Stimulated activated naive CD8-positive, alpha-beta T cell treated with anti-CD3 and anti-CD28 coated beads, Interleukin-15, amount 100 ng/mL, for 72 hours (primary cell): ENCODE results near the gene SOX2.

Experiments
- ATAC-seq: fragments of 150-1000 bp; cut with Tn5 transposase; 2 replicates; pipeline ENCODE4 v1.10.0; 2021; ENCODE audit warnings: mild to moderate bottlenecking, moderate library complexity
- DNase-seq, 2 donors: peaks; one replicate each; pipeline ENCODE4 v3.0.0; 2021 to 2022
- H3K27ac Mint-ChIP-seq, 2 donors: one replicate each; pipeline ENCODE4 v1.8.0; 2022; ENCODE audit warnings: mild to moderate bottlenecking in 2 of 2, mixed read lengths in 2 of 2, moderate library complexity in 2 of 2
- H3K27me3 Mint-ChIP-seq: one replicate; pipeline ENCODE4 v1.8.0; 2022; ENCODE audit warnings: mixed read lengths
- H3K4me1 Mint-ChIP-seq: one replicate; pipeline ENCODE4 v1.8.0; 2022; ENCODE audit warnings: mild to moderate bottlenecking, mixed read lengths
- H3K4me3 Mint-ChIP-seq, 2 donors: one replicate each; pipeline ENCODE4 v1.8.0; 2022; ENCODE audit warnings: mild to moderate bottlenecking in 2 of 2, mixed read lengths in 2 of 2, moderate library complexity in 1 of 2
- H3K9me3 Mint-ChIP-seq, 2 donors: one replicate each; pipeline ENCODE4 v1.8.0; 2022; ENCODE audit warnings: mixed read lengths in 2 of 2

Gene SOX2

DNA sequence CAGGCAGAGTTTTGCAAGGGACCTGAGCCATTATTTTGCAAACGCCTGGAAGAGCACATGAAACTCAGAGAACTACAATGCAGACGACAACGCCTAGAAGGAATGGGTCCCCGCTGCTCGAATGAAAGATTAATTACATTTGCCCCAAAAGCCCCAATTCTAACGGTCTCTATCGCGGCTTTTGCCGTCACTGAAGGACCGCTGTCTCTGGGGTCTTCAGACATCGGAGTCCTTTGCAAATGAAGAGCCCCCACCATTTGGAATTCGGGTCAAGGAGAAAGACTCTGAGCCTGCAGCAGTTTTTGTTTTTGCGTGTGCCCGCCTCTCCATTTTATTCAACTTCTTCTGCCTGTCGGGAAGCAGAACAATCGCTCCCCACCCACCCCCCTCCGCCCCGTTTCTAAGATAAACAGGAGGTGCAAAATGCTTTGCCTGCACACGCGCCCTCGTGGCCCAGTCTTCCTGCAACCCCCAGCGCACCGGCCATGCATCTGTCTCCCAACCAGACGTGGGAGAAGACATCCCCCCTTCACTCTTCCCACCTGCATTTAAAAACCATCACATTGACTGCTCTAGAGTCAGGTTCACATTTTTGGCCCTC, 13.5 kb downstream of the SOX2 start:
- H3K4me3 Mint-ChIP-seq = no peak overlapping the region
- H3K27ac Mint-ChIP-seq = peak overlapping the region in 1 of 2 donors; percentile 19
- peaks cover 100% of the 10 kb centered on the region for H3K27me3 Mint-ChIP-seq
- H3K4me1 Mint-ChIP-seq = peaks cover 31% of the 10 kb centered on the region
- ATAC-seq (no peak), DNase-seq (no peak)
- H3K9me3 Mint-ChIP-seq = peaks cover 22 to 27% of the 10 kb centered on the region in 2 donors

- ATAC-seq = no peak
- Mint-ChIP-seq H3K4me3 (peak overlapping the region in 1 of 2 donors; percentile 61), H3K9me3 (peaks cover 22% of the 10 kb centered on the region in 2 donors), H3K4me1 (peaks cover 31% of the 10 kb centered on the region), H3K27me3 (peaks cover 100% of the 10 kb centered on the region), H3K27ac (no peak overlapping the region)
- DNase-seq = no peak
Observed at GRCh38 chr3:181725830-181726229, 14.1 kb downstream of the SOX2 start.

DNA sequence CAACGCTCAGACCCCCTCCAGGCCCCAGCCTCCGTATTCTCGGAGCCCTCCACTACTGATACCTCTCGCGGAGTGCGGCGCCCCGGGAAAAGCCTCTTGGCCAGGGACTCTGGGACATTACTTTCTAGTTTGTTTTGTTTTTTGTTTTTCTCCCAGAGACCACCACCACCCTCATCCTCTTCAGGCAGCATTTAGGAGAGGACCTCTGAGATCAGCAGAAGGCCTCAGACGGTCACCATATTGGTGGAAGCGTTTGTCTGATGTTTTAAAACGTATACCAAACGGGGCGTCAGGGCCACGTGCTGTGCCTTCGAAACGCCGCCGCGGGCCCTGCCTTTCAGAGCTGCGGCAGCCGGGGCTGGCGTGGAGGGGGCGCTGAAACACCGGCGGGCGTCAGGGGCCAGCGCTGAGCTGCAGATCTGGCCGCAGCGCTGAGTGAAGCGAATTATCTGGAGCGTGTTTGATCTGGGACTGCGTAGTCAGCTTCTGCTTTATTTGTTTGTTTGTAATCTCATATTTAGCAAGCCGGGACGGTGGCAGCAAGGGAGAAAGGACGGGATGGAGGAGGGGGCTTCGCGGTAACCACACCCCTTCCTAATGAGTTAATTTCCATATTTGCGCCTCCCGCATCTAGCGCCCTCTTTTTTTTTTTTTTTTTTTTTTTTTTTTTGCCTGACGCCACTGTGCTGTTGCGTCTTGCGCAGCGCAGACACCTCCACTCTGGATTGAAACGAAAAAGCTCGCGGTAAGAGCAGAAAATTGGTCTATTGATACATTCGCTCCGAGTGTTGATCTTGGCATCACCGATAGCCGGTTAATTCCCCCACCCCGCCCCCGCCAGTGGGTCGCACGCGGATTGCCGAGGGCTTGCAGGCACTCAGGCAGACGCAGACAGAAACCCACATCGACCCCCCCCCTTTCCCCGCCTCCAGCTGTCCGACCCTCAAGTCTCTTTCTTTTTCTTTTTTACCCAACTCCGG, 14.9 kb downstream of the SOX2 start:
- DNase-seq (no peak), ATAC-seq (no peak)
- H3K4me3 Mint-ChIP-seq = peak overlapping the region; percentile 53 to 60
- peaks cover 31% of the 10 kb centered on the region for H3K4me1 Mint-ChIP-seq
- H3K9me3 Mint-ChIP-seq = peaks cover 14 to 22% of the 10 kb centered on the region in 2 donors
- H3K27me3 Mint-ChIP-seq = peaks cover 99% of the 10 kb centered on the region
- H3K27ac Mint-ChIP-seq = no peak overlapping the region

- DNase-seq = no peak
- Mint-ChIP-seq H3K9me3 (peaks cover 12 to 22% of the 10 kb centered on the region in 2 donors), H3K27ac (no peak overlapping the region), H3K4me1 (peaks cover 31% of the 10 kb centered on the region), H3K4me3 (peak overlapping the region; percentile 53 to 60), H3K27me3 (peaks cover 90% of the 10 kb centered on the region)
- ATAC-seq = no peak
Observed at GRCh38 chr3:181727341-181728032, 15.8 kb downstream of the SOX2 start.

- ATAC-seq = no peak
- no peak overlapping the region for H3K4me3 Mint-ChIP-seq
- H3K4me1 Mint-ChIP-seq = peaks cover 31% of the 10 kb centered on the region
- H3K27ac Mint-ChIP-seq = no peak overlapping the region
- no peak for DNase-seq
- peaks cover 78% of the 10 kb centered on the region for H3K27me3 Mint-ChIP-seq
- H3K9me3 Mint-ChIP-seq = peaks cover 12 to 15% of the 10 kb centered on the region in 2 donors
Observed at GRCh38 chr3:181728470-181729340, 17.0 kb downstream of the SOX2 start.

GRCh38 chr3:181729341-181729869, 17.7 kb downstream of the SOX2 start:
- peaks cover 26% of the 10 kb centered on the region for H3K4me1 Mint-ChIP-seq
- H3K4me3 Mint-ChIP-seq = no peak overlapping the region
- H3K27ac Mint-ChIP-seq = no peak overlapping the region
- no peak for ATAC-seq
- peaks cover 6 to 8% of the 10 kb centered on the region in 2 donors for H3K9me3 Mint-ChIP-seq
- H3K27me3 Mint-ChIP-seq = peaks cover 71% of the 10 kb centered on the region
- DNase-seq = no peak

GRCh38 chr3:181730316-181730715, 18.6 kb downstream of the SOX2 start:
- Mint-ChIP-seq H3K4me3 (no peak overlapping the region), H3K27ac (no peak overlapping the region), H3K27me3 (peaks cover 62% of the 10 kb centered on the region), H3K9me3 (peaks cover 4 to 6% of the 10 kb centered on the region in 2 donors), H3K4me1 (peaks cover 25% of the 10 kb centered on the region)
- DNase-seq (no peak), ATAC-seq (no peak)

DNA sequence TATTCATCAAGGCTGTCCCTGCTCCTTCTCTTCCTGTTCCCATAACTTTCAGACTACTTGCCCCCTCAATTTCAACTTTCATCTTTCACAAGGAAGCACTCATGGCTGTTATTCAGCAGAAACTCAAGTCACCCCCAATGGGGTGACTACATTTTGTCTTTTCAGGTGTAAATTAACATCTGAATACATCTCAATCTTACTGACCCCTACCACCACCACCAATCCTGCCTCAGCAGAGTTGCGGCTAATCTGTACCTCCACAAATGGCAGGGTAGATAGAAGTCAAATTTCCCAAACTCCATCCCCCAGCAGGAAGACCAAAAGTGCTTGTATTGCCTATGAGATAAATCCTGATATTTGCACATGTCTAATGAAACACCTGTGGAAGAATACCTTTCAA, 19.2 kb downstream of the SOX2 start:
- Mint-ChIP-seq H3K4me3 (no peak overlapping the region), H3K27ac (no peak overlapping the region), H3K4me1 (peaks cover 19% of the 10 kb centered on the region), H3K27me3 (peaks cover 56% of the 10 kb centered on the region), H3K9me3 (peaks cover 0 to 4% of the 10 kb centered on the region in 2 donors)
- DNase-seq (no peak), ATAC-seq (no peak)

DNA sequence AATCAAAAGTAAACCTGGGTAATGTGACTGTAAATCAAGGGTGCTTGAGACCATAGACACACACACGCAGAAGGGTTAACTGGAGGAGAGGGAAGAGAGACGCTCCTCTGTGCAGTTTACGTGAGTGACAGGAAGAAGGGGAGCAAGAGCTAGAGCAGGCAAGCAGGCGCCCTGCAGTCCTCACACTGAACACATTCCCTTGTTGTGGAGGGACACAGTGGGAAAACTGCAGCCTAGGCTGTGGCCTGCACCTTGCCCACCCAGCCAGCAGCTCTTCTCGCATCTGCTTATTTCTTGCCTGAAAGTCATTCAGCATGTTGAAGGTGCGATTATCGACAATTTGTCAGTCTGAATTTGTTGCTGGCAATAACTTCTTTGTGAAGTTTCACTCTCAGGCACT, 24.2 kb downstream of the SOX2 start:
- H3K4me1 Mint-ChIP-seq = no peaks in the 10 kb centered on the region
- no peak for ATAC-seq
- no peak for DNase-seq
- no peak overlapping the region for H3K27ac Mint-ChIP-seq
- H3K9me3 Mint-ChIP-seq = no peaks in the 10 kb centered on the region
- H3K27me3 Mint-ChIP-seq = peaks cover 15% of the 10 kb centered on the region
- H3K4me3 Mint-ChIP-seq = no peak overlapping the region

- Mint-ChIP-seq H3K4me3 (no peak overlapping the region), H3K27me3 (peaks cover 9% of the 10 kb centered on the region), H3K4me1 (no peaks in the 10 kb centered on the region), H3K9me3 (no peaks in the 10 kb centered on the region), H3K27ac (no peak overlapping the region)
- no peak for DNase-seq
- ATAC-seq = no peak
Observed at GRCh38 chr3:181738551-181738950, 26.8 kb downstream of the SOX2 start.

DNA sequence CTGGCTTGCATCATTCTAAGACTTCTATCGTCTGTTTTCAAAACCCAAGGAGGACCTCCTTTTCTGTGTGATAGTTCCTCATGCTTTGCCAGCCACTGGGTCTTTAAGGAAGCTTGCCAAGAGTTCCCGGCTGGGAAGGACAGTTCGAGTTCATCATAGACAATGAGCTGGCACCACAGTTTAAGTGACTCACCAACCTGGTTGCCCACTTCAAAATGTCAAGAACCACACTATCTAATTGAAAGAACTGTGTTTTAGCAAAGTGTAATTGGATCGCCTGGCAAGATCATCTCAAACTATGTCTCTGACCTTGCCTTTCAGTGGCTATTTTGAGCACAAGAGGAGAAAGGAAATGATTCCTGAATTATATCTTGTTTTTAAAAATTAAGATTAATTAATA, 27.9 kb downstream of the SOX2 start:
- Mint-ChIP-seq H3K4me3 (no peak overlapping the region), H3K4me1 (no peaks in the 10 kb centered on the region), H3K9me3 (no peaks in the 10 kb centered on the region), H3K27ac (no peak overlapping the region), H3K27me3 (peaks cover 10% of the 10 kb centered on the region)
- ATAC-seq = no peak
- no peak for DNase-seq

- H3K4me1 Mint-ChIP-seq = no peaks in the 10 kb centered on the region
- H3K4me3 Mint-ChIP-seq = no peak overlapping the region
- no peak for DNase-seq
- ATAC-seq = no peak
- no peak overlapping the region for H3K27ac Mint-ChIP-seq
- peaks cover 2 to 4% of the 10 kb centered on the region in 2 donors for H3K9me3 Mint-ChIP-seq
- peaks cover 21% of the 10 kb centered on the region for H3K27me3 Mint-ChIP-seq
Observed at GRCh38 chr3:181741417-181741816, 29.7 kb downstream of the SOX2 start.

DNA sequence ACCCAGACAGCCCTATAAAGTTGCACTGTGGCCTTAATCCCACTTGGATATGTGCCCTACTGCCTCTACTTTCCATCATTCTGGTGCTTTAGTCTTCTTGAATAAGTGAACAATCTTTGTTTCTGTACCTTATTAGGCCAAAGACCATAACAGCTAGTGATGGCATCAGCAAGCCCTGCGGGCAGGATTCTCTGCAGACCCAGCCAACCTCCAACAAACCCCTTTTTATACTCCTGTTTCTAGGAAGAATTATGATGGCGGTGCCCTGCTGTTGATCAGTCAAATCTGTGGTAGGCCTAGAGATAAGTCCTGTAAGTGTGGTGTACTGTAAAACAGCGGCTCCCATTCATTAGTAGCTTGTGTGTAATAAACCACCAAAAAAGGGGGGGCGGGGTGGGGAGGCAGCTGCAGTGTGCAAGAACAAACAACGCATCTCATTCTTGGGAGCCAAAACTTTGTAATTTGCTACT, 40.5 kb downstream of the SOX2 start:
- Mint-ChIP-seq H3K9me3 (no peaks in the 10 kb centered on the region), H3K4me1 (no peaks in the 10 kb centered on the region), H3K27me3 (peaks cover 13% of the 10 kb centered on the region), H3K4me3 (no peak overlapping the region), H3K27ac (no peak overlapping the region)
- no peak for DNase-seq
- no peak for ATAC-seq

GRCh38 chr3:181753391-181753790, 41.7 kb downstream of the SOX2 start:
- Mint-ChIP-seq H3K27ac (no peak overlapping the region), H3K4me1 (no peaks in the 10 kb centered on the region), H3K4me3 (no peak overlapping the region), H3K27me3 (peaks cover 21% of the 10 kb centered on the region), H3K9me3 (no peaks in the 10 kb centered on the region)
- no peak for DNase-seq
- no peak for ATAC-seq

GRCh38 chr3:181755959-181756358, 44.2 kb downstream of the SOX2 start:
- H3K4me1 Mint-ChIP-seq = no peaks in the 10 kb centered on the region
- no peaks in the 10 kb centered on the region for H3K9me3 Mint-ChIP-seq
- peaks cover 21% of the 10 kb centered on the region for H3K27me3 Mint-ChIP-seq
- DNase-seq = no peak
- no peak overlapping the region for H3K27ac Mint-ChIP-seq
- no peak overlapping the region for H3K4me3 Mint-ChIP-seq
- no peak for ATAC-seq
